DOHH2 (cell line): ENCODE results near the gene HYOU1.

ENCODE experiments used
- H3F3A ChIP-seq: fragments of 200-600 bp; sonication (generic), shearing (Covaris generic); 2 replicates; pipeline ENCODE4 v1.6.0; 2016; ENCODE audit warnings: antibody characterized with exemption, mild to moderate bottlenecking; ENCODE audit not compliant: control insufficient read depth, insufficient read depth
- H3K27ac ChIP-seq: fragments of 200-600 bp; sonication (generic); 2 replicates; pipeline ENCODE4 v1.5.1; 2014; ENCODE audit warnings: low read depth, mild to moderate bottlenecking, low read length, moderate library complexity
- H3K27me3 ChIP-seq: fragments of 200-600 bp; sonication (generic); 2 replicates; pipeline ENCODE4 v1.6.1; 2014; ENCODE audit warnings: mild to moderate bottlenecking, low read length, mixed read lengths; ENCODE audit not compliant: control insufficient read depth
- H3K36me3 ChIP-seq: fragments of 200-600 bp; sonication (generic); 2 replicates; pipeline ENCODE4 v1.6.1; 2014; ENCODE audit warnings: mild to moderate bottlenecking, low read length, moderate library complexity, mixed read lengths; ENCODE audit not compliant: control insufficient read depth
- H3K4me1 ChIP-seq: fragments of 200-600 bp; sonication (generic); 2 replicates; pipeline ENCODE4 v1.6.1; 2014; ENCODE audit warnings: mild to moderate bottlenecking, low read length, mixed read lengths; ENCODE audit not compliant: control insufficient read depth
- H3K4me2 ChIP-seq: fragments of 200-600 bp; sonication (generic); 2 replicates; pipeline ENCODE4 v1.6.0; 2014; ENCODE audit warnings: mild to moderate bottlenecking, low read length, moderate library complexity
- H3K4me3 ChIP-seq: fragments of 200-600 bp; sonication (generic); 2 replicates; pipeline ENCODE4 v1.5.1; 2014; ENCODE audit warnings: mild to moderate bottlenecking, low read length, mixed read lengths
- H3K79me2 ChIP-seq: fragments of 200-600 bp; sonication (generic); 2 replicates; pipeline ENCODE4 v1.6.1; 2014; ENCODE audit warnings: mild to moderate bottlenecking, low read length, mixed read lengths; ENCODE audit not compliant: control insufficient read depth
- H3K9me2 ChIP-seq: fragments of 200-600 bp; sonication (generic); replicated peaks from 2 replicates; pipeline ENCODE4 v1.6.1; 2014; ENCODE audit warnings: mild to moderate bottlenecking, low read length, mixed read lengths; ENCODE audit not compliant: control insufficient read depth
- H3K9me3 ChIP-seq: fragments of 200-600 bp; sonication (generic); 2 replicates; pipeline ENCODE4 v1.6.1; 2014; ENCODE audit warnings: antibody characterized with exemption, low read length, mixed read lengths; ENCODE audit not compliant: control insufficient read depth, insufficient read depth
- H4K20me1 ChIP-seq: fragments of 200-600 bp; sonication (generic); 2 replicates; pipeline ENCODE4 v1.6.0; 2014; ENCODE audit warnings: low read depth, mild to moderate bottlenecking, antibody characterized with exemption, low read length, moderate library complexity; ENCODE audit not compliant: control insufficient read depth, insufficient read depth
- CTCF ChIP-seq: fragments of 200-600 bp; sonication (generic); IDR thresholded peaks from one replicate; pipeline ENCODE4 v1.5.1; 2014; ENCODE audit warnings: antibody characterized with exemption, mild to moderate bottlenecking, low read depth, low read length; ENCODE audit not compliant: poor library complexity, severe bottlenecking
- EZH2phosphoT487 ChIP-seq: fragments of 200-600 bp; sonication (generic); IDR thresholded peaks from 2 replicates; pipeline ENCODE4 v1.6.1; 2017; ENCODE audit warnings: borderline replicate concordance, mild to moderate bottlenecking, antibody characterized with exemption, low read length, moderate library complexity, mixed read lengths

HYOU1 gene

GRCh38 chr11:119046489-119046888 lies 10.5 kb downstream of the HYOU1 start:
- no peaks in the 10 kb centered on the region for H3K9me2 ChIP-seq
- H3K79me2 ChIP-seq = no peaks in the 10 kb centered on the region
- H3K27me3 ChIP-seq = no peaks in the 10 kb centered on the region
- H3F3A ChIP-seq = peaks cover 9% of the 10 kb centered on the region; the same call in 1 of the 2 replicates
- TF ChIP-seq EZH2phosphoT487 (no peak), CTCF (no peak)
- no peak overlapping the region for H3K4me2 ChIP-seq
- 0 out of 2 replicates have a peak, but pooled peaks cover 4% of the 10 kb centered on the region for H4K20me1 ChIP-seq
- no peaks in the 10 kb centered on the region for H3K4me1 ChIP-seq
- no peak overlapping the region for H3K4me3 ChIP-seq
- no peak overlapping the region for H3K27ac ChIP-seq
- peaks cover 61% of the 10 kb centered on the region for H3K36me3 ChIP-seq
- H3K9me3 ChIP-seq = no peaks in the 10 kb centered on the region

DNA sequence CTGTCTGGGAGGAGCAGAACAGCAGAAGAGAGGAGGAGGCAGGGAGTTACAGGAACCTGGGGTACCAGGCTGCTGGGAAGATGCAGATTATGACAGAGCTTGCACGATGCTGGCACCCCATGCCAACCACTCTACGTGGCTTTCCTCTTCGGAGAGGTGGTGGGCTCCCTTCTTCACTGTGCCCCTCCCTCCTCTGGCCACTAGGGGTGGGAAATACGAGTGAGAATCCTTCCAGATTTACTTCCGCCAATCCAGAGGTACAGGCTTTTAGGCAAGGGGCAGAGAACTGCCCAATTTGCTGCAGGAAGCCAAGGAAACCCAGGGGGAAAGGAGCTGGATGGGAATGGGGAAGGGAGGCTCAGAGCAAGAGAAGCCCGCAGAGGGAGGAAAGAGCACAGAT lies 12.3 kb downstream of the HYOU1 start:
- Histone ChIP-seq H3K4me2 (no peak overlapping the region), H3K36me3 (peaks cover 47% of the 10 kb centered on the region), H3K4me1 (peaks cover 5% of the 10 kb centered on the region), H3K9me2 (no peaks in the 10 kb centered on the region), H3K79me2 (no peaks in the 10 kb centered on the region), H3K27ac (no peak overlapping the region), H3K27me3 (no peaks in the 10 kb centered on the region), H3K9me3 (no peaks in the 10 kb centered on the region), H3F3A (peaks cover 9% of the 10 kb centered on the region; the same call in 1 of the 2 replicates), H4K20me1 (0 out of 2 replicates have a peak, but pooled peaks cover 4% of the 10 kb centered on the region), H3K4me3 (no peak overlapping the region)
- TF ChIP-seq CTCF (peak; percentile 50), EZH2phosphoT487 (no peak)

GRCh38 chr11:119042927-119043326 lies 14.1 kb downstream of the HYOU1 start:
- Histone ChIP-seq H4K20me1 (0 out of 2 replicates have a peak, but pooled peaks cover under 1% of the 10 kb centered on the region), H3K4me2 (no peak overlapping the region), H3K79me2 (no peaks in the 10 kb centered on the region), H3K4me1 (peaks cover 12% of the 10 kb centered on the region), H3K27me3 (no peaks in the 10 kb centered on the region), H3K9me2 (no peaks in the 10 kb centered on the region), H3K36me3 (peaks cover 30% of the 10 kb centered on the region), H3K27ac (no peak overlapping the region), H3K4me3 (no peak overlapping the region), H3K9me3 (no peaks in the 10 kb centered on the region), H3F3A (peaks cover 9% of the 10 kb centered on the region; the same call in 1 of the 2 replicates)
- TF ChIP-seq CTCF = no peak
- TF ChIP-seq EZH2phosphoT487 = no peak
